ENCODE data around the gene HAND1.

HAND1 gene

GRCh38 chr5:154505567-154505966 is 27.5 kb upstream of the HAND1 start:
- DNase-seq: no peak

- no peak for DNase-seq
Measured at GRCh38 chr5:154503698-154504039, 25.6 kb upstream of the HAND1 start.

- DNase-seq: no peak
Measured at GRCh38 chr5:154502180-154502579, 24.2 kb upstream of the HAND1 start.

GRCh38 chr5:154501566-154501965 is 23.5 kb upstream of the HAND1 start:
- no peak for DNase-seq

GRCh38 chr5:154498994-154499393 is 21.0 kb upstream of the HAND1 start:
- DNase-seq: no peak

GRCh38 chr5:154498591-154498990 is 20.6 kb upstream of the HAND1 start:
- no peak for DNase-seq

- DNase-seq: no peak
Measured at GRCh38 chr5:154494036-154494435, 16.0 kb upstream of the HAND1 start.

- no peak for DNase-seq
Measured at GRCh38 chr5:154493274-154493673, 15.2 kb upstream of the HAND1 start.

GRCh38 chr5:154491941-154492340 is 13.9 kb upstream of the HAND1 start:
- no peak for DNase-seq

- DNase-seq: no peak
Measured at GRCh38 chr5:154487541-154487940, 9.5 kb upstream of the HAND1 start.

- no peak for DNase-seq
Measured at GRCh38 chr5:154486427-154486866, 8.4 kb upstream of the HAND1 start.

- DNase-seq: no peak
Measured at GRCh38 chr5:154485850-154486426, 7.9 kb upstream of the HAND1 start.

- no peak for DNase-seq
Measured at GRCh38 chr5:154485096-154485491, 7.1 kb upstream of the HAND1 start.

GRCh38 chr5:154484393-154485095 is 6.5 kb upstream of the HAND1 start:
- DNase-seq: no peak

- DNase-seq: no peak
Measured at GRCh38 chr5:154483654-154484392, 5.8 kb upstream of the HAND1 start.

- no peak for DNase-seq
Measured at GRCh38 chr5:154482528-154483449, 4.8 kb upstream of the HAND1 start.

- DNase-seq: no peak
Measured at GRCh38 chr5:154481584-154482381, 3.8 kb upstream of the HAND1 start.

GRCh38 chr5:154480847-154481246 is 2.8 kb upstream of the HAND1 start:
- DNase-seq: no peak

GRCh38 chr5:154479944-154480750 is 2.1 kb upstream of the HAND1 start:
- DNase-seq: no peak

GRCh38 chr5:154479160-154479943 is 1.3 kb upstream of the HAND1 start:
- no peak for DNase-seq

GRCh38 chr5:154478752-154479159 is 729 bp upstream of the HAND1 start:
- no peak for DNase-seq
